Loucy (cell line): ENCODE results near the gene NUB1.

Experiments
- CTCF ChIP-seq: fragments of 200-600 bp; sonication (generic); conservative IDR thresholded peaks from 2 replicates; pipeline ENCODE4 v1.5.1; 2014; ENCODE audit warnings: mild to moderate bottlenecking, antibody characterized with exemption, low read length
- EZH2phosphoT487 ChIP-seq: fragments of 200-600 bp; IDR thresholded peaks from 2 replicates; pipeline ENCODE4 v1.6.1; 2018; ENCODE audit warnings: antibody characterized with exemption, mild to moderate bottlenecking, moderate library complexity, borderline replicate concordance

DNA sequence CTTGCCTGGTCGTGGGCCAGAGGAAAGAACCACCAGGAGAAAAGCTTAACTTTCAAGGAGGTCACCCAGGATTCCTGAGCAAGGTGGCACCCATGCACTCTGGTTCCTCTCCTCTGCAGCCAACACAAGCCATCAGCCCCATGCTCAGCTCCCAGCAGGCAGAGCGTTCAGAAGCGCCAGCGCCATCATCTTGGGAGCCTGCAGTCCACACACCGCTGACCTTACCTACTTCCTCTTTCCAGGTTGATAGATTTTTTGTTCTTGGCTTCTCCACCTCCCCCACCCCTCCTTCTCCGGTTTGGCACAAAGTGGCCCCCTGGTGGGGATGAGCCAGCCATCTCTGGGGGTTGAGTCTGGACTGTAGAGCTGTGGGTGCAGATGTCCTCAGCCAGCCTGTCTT lies 69.9 kb downstream of the NUB1 start:
- no peak for TF ChIP-seq CTCF
- no peak for TF ChIP-seq EZH2phosphoT487
